ENCODE measurements around the gene HOXD9.

- TF ChIP-seq, protein P1, sequence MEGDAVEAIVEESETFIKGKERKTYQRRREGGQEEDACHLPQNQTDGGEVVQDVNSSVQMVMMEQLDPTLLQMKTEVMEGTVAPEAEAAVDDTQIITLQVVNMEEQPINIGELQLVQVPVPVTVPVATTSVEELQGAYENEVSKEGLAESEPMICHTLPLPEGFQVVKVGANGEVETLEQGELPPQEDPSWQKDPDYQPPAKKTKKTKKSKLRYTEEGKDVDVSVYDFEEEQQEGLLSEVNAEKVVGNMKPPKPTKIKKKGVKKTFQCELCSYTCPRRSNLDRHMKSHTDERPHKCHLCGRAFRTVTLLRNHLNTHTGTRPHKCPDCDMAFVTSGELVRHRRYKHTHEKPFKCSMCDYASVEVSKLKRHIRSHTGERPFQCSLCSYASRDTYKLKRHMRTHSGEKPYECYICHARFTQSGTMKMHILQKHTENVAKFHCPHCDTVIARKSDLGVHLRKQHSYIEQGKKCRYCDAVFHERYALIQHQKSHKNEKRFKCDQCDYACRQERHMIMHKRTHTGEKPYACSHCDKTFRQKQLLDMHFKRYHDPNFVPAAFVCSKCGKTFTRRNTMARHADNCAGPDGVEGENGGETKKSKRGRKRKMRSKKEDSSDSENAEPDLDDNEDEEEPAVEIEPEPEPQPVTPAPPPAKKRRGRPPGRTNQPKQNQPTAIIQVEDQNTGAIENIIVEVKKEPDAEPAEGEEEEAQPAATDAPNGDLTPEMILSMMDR (IDR thresholded peaks at IDR 0.05), result no peak
- TF ChIP-seq EZH2phosphoT487 (IDR thresholded peaks at IDR 0.05), result no peak
These were observed 26.1 kb upstream of the HOXD9 start for GRCh38 chr2:176096243-176096985.

Data from neural progenitor cell (in vitro differentiated cells).